ENCODE results near the gene ALOX5.

ALOX5 gene

DNA sequence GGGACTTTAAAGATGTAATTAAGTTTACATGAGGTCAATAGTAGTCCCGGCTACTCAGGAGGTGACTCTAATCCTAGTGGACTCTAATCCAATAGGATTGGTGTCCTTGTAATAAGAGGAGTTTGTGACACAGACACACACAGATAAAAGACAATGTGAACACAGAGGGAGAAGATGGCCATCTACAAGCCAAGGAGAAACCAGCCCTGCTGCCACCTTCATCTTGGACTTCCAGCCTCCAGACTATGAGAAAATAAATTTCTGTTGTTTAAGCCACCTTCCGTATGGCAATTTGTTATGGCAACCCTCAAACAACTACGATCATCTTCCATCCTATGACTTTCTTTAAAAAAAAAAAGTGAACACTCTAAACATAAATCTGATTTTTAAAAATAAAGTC is 116.3 kb downstream of the ALOX5 start:
- no peak overlapping the region for H3K27ac ChIP-seq
- TF ChIP-seq, protein P1, sequence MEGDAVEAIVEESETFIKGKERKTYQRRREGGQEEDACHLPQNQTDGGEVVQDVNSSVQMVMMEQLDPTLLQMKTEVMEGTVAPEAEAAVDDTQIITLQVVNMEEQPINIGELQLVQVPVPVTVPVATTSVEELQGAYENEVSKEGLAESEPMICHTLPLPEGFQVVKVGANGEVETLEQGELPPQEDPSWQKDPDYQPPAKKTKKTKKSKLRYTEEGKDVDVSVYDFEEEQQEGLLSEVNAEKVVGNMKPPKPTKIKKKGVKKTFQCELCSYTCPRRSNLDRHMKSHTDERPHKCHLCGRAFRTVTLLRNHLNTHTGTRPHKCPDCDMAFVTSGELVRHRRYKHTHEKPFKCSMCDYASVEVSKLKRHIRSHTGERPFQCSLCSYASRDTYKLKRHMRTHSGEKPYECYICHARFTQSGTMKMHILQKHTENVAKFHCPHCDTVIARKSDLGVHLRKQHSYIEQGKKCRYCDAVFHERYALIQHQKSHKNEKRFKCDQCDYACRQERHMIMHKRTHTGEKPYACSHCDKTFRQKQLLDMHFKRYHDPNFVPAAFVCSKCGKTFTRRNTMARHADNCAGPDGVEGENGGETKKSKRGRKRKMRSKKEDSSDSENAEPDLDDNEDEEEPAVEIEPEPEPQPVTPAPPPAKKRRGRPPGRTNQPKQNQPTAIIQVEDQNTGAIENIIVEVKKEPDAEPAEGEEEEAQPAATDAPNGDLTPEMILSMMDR (conservative IDR thresholded peaks at IDR 0.05), result no peak

DNA sequence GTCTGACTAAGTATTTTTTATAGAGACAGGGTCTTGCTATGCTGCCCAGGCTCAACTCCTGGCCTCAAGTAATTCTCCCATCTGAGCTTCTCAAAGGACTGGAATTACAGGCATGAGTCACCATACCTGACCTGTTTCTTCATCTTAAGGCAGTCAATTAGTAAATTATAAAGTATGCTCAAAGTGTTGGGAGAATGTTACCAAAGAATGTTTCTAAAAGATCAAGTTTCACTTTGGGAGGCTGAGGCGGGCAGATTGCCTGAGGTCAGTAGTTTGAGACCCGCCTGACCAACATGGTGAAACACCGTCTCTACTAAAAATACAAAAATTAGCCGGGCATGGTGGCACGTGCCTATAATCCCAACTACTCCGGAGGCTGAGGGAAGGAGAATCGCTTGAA is 117.0 kb downstream of the ALOX5 start:
- TF ChIP-seq, protein P1 (conservative IDR thresholded peaks at IDR 0.05), result no peak
- no peak overlapping the region for H3K27ac ChIP-seq

All from VCaP (cell line).